Liver (tissue), 9 donors: ENCODE measurements around the gene ZNF813. TPM values are rescaled to one million over a fixed set of nuclear protein-coding genes. Genes with fewer than 3 reads are reported as not detected.
A peak's percentile ranks its signal among the peaks of the same experiment; 100 is the strongest.
"Not testable (repeated sequence)": the region's sequence is repeated elsewhere in the genome, so short reads cannot be mapped to it uniquely, and the experiment has no call there.

Source experiments
- DNase-seq: peaks from one replicate; pipeline ENCODE4 v3.0.0-alpha.2; 2017; ENCODE audit warnings: low spot score
- H3K27ac ChIP-seq, 2 donors: one replicate each; pipeline ENCODE4 v1.7.0; 2013; ENCODE audit warnings: inconsistent platforms in 2 of 2, low read length in 2 of 2, control low read depth in 1 of 2, low read depth in 1 of 2, mild to moderate bottlenecking in 1 of 2
- H3K27me3 ChIP-seq, 4 donors: one replicate each; pipeline versions ENCODE4 v1.6.1 to v1.7.0; 2013; ENCODE audit warnings: low read length in 3 of 4, inconsistent platforms in 1 of 4, mild to moderate bottlenecking in 1 of 4, moderate library complexity in 1 of 4; ENCODE audit not compliant: control insufficient read depth in 4 of 4, insufficient read depth in 4 of 4
- H3K36me3 ChIP-seq, 4 donors: one replicate each; pipeline versions ENCODE4 v1.6.1 to v1.7.0; 2013; ENCODE audit warnings: low read length in 3 of 4, mild to moderate bottlenecking in 3 of 4, low read depth in 1 of 4, moderate library complexity in 1 of 4; ENCODE audit not compliant: control insufficient read depth in 4 of 4, insufficient read depth in 3 of 4
- H3K4me1 ChIP-seq, 4 donors: one replicate each; pipeline versions ENCODE4 v1.6.1 to v1.7.0; 2013; ENCODE audit warnings: low read length in 3 of 4, mild to moderate bottlenecking in 3 of 4, moderate library complexity in 1 of 4; ENCODE audit not compliant: control insufficient read depth in 4 of 4, insufficient read depth in 4 of 4
- H3K4me3 ChIP-seq, 3 donors: one replicate each; pipeline versions ENCODE4 v1.6.1 to v1.7.0; 2013; ENCODE audit warnings: low read length in 3 of 3, control low read depth in 1 of 3, low read depth in 1 of 3, mild to moderate bottlenecking in 1 of 3
- H3K9ac ChIP-seq, 2 donors: one replicate each; pipeline ENCODE4 v1.7.0; 2013; ENCODE audit warnings: low read length in 2 of 2, mild to moderate bottlenecking in 2 of 2, moderate library complexity in 2 of 2, control low read depth in 1 of 2, low read depth in 1 of 2
- H3K9me3 ChIP-seq, 4 donors: one replicate each; pipeline versions ENCODE4 v1.6.1 to v1.7.0; 2013; ENCODE audit warnings: low read length in 3 of 4; ENCODE audit not compliant: control insufficient read depth in 4 of 4
- ATF3 ChIP-seq: IDR thresholded peaks from 2 replicates; pipeline ENCODE4 v1.6.1; 2016; ENCODE audit warnings: antibody characterized with exemption
- CTCF ChIP-seq: fragments of 150-350 bp; IDR thresholded peaks from 2 replicates; pipeline ENCODE4 v1.5.1; 2017; ENCODE audit warnings: improper control_type of control experiment, low read depth, low read length; ENCODE audit not compliant: missing input control
- EGR1 ChIP-seq, 2 donors: IDR thresholded peaks; 2 replicates each; pipeline ENCODE4 v1.6.1; 2016 to 2018; ENCODE audit warnings: antibody characterized with exemption in 2 of 2, low read depth in 2 of 2
- FOXA1 ChIP-seq: IDR thresholded peaks from 2 replicates; pipeline ENCODE4 v1.6.1; 2016; ENCODE audit warnings: antibody characterized with exemption
- FOXA2 ChIP-seq: IDR thresholded peaks from 2 replicates; pipeline ENCODE4 v1.6.1; 2016; ENCODE audit warnings: antibody characterized with exemption
- GABPA ChIP-seq, 2 donors: IDR thresholded peaks in 1 of 2; conservative IDR thresholded peaks in 1 of 2; 2 replicates each; pipeline ENCODE4 v1.6.1; 2016; ENCODE audit warnings: antibody characterized with exemption in 2 of 2, mild to moderate bottlenecking in 1 of 2, moderate library complexity in 1 of 2
- HNF4A ChIP-seq, 2 donors: conservative IDR thresholded peaks; 2 replicates each; pipeline ENCODE4 v1.6.1; 2016; ENCODE audit warnings: antibody characterized with exemption in 2 of 2, mild to moderate bottlenecking in 2 of 2
- HNF4G ChIP-seq: IDR thresholded peaks from 2 replicates; pipeline ENCODE4 v1.6.1; 2016; ENCODE audit warnings: antibody characterized with exemption
- JUND ChIP-seq, 2 donors: IDR thresholded peaks; 2 replicates each; pipeline ENCODE4 v1.6.1; 2016; ENCODE audit warnings: antibody characterized with exemption in 2 of 2
- MAX ChIP-seq: IDR thresholded peaks from 2 replicates; pipeline ENCODE4 v1.6.1; 2016; ENCODE audit warnings: antibody characterized with exemption
- NR2F2 ChIP-seq: IDR thresholded peaks from 2 replicates; pipeline ENCODE4 v1.6.1; 2016; ENCODE audit warnings: antibody characterized with exemption
- RAD21 ChIP-seq, 2 donors: IDR thresholded peaks; 2 replicates each; pipeline ENCODE4 v1.6.1; 2016; ENCODE audit warnings: antibody characterized with exemption in 2 of 2, mild to moderate bottlenecking in 2 of 2
- REST ChIP-seq: IDR thresholded peaks from 2 replicates; pipeline ENCODE4 v1.6.1; 2016; ENCODE audit warnings: antibody characterized with exemption, mild to moderate bottlenecking
- RXRA ChIP-seq, 2 donors: IDR thresholded peaks; 2 replicates each; pipeline ENCODE4 v1.6.1; 2017 to 2018; ENCODE audit warnings: antibody characterized with exemption in 2 of 2, mild to moderate bottlenecking in 1 of 2
- SP1 ChIP-seq: IDR thresholded peaks from 2 replicates; pipeline ENCODE4 v1.6.1; 2018; ENCODE audit warnings: antibody characterized with exemption, mild to moderate bottlenecking
- TAF1 ChIP-seq: conservative IDR thresholded peaks from 2 replicates; pipeline ENCODE4 v1.6.1; 2016; ENCODE audit warnings: antibody characterized with exemption, mild to moderate bottlenecking
- YY1 ChIP-seq: IDR thresholded peaks from 2 replicates; pipeline ENCODE4 v1.6.1; 2016; ENCODE audit warnings: antibody characterized with exemption, mild to moderate bottlenecking
- ZBTB33 ChIP-seq: IDR thresholded peaks from 2 replicates; pipeline ENCODE4 v1.6.1; 2016; ENCODE audit warnings: antibody characterized with exemption
- WGBS: extraction: QIAGEN DNeasy Blood & Tissue Kit; methylation state at CpG from one replicate; pipeline ENCODE4 v1.1.7; 2013; 5-methylcytosine and 5-hydroxymethylcytosine counted together
- polyA plus RNA-seq, 2 donors: library from polyadenylated mRNA; stranded (reverse) in 1 of 2; unstranded in 1 of 2; fragments of 200-250 nt in 1 of 2; fragments of >200 nt in 1 of 2; fragmentation: Nextera tagmentation in 1 of 2; extraction: Ambion mirVana in 1 of 2; gene quantifications; one replicate each; pipeline versions ENCODE4 v1.2.1 to v1.2.3, GENCODE V29; 2013 to 2015
- total RNA-seq, 2 donors: library from RNA; depleted of rRNA; stranded (reverse); fragments of >200 nt; gene quantifications; one replicate each; pipeline ENCODE4 v1.2.3, GENCODE V29; 2014
- donor health status: healthy.
- donor health status: healthy.
- donor health status: healthy.
- donor health status: healthy.
- donor health status: healthy.

ZNF813 gene
- total and polyA plus RNA-seq, 4 donors, result 0.35 to 4.1 (median 1.2) TPM

GRCh38 chr19:53455828-53456227 is 11.7 kb upstream of the ZNF813 start:
- Histone ChIP-seq H3K9ac (no peak overlapping the region), H3K4me1 (no peaks in the 10 kb centered on the region), H3K9me3 (peaks cover 29 to 81% (median 45%) of the 10 kb centered on the region in 4 donors), H3K27me3 (no peaks in the 10 kb centered on the region), H3K27ac (no peak overlapping the region), H3K36me3 (peaks cover 7 to 40% (median 38%) of the 10 kb centered on the region in 4 donors), H3K4me3 (peak overlapping the region in 2 of 3 donors; percentile 1 to 38)
- WGBS, result 97% methylated on average over 9 of the region's 9 CpGs
- no peak for DNase-seq
- TF ChIP-seq SP1 (no peak), HNF4G (no peak), CTCF (no peak), MAX (no peak), GABPA (IDR thresholded peaks at IDR 0.05 in 1 of 2, conservative IDR thresholded peaks at IDR 0.05 in 1 of 2) (no peak), REST (no peak), FOXA1 (no peak), RAD21 (IDR thresholded peaks at IDR 0.05) (no peak), EGR1 (IDR thresholded peaks at IDR 0.05; ENCODE audit: low read depth in 2 of 2) (no peak), ATF3 (no peak), HNF4A (conservative IDR thresholded peaks at IDR 0.05) (no peak), TAF1 (no peak), JUND (IDR thresholded peaks at IDR 0.05) (no peak), YY1 (no peak), RXRA (IDR thresholded peaks at IDR 0.05) (no peak), FOXA2 (no peak), NR2F2 (no peak), ZBTB33 (no peak)

- WGBS, result 23% methylated on average over 11 of the region's 11 CpGs
Observed at GRCh38 chr19:53460131-53460721, 7.3 kb upstream of the ZNF813 start.

More at GRCh38 chr19:53460131-53460721, 7.3 kb upstream of the ZNF813 start:
- not testable (repeated sequence) for H3K36me3 ChIP-seq, H3K4me3 ChIP-seq, DNase-seq, H3K4me1 ChIP-seq, H3K27me3 ChIP-seq, H3K27ac ChIP-seq, H3K9ac ChIP-seq
- peaks cover 29 to 63% (median 42%) of the 10 kb centered on the region in 4 donors for H3K9me3 ChIP-seq
